ENCODE data around the gene TFAM.
"Not testable (repeated sequence)": the region's sequence is repeated elsewhere in the genome, so short reads cannot be mapped to it uniquely, and the experiment has no call there.

Gene TFAM

GRCh38 chr10:58400609-58401008 lies 15.4 kb downstream of the TFAM start:
- no peak for DNase-seq (ENCODE audit: extremely low read depth, low read depth)
- no peak for TF ChIP-seq CTCF (IDR thresholded peaks at IDR 0.05; ENCODE audit: low read depth, low read length, missing control alignments)
- H3K4me3 ChIP-seq (replicated peaks; ENCODE audit: low read depth, low read length): no peak overlapping the region

GRCh38 chr10:58404001-58404400 lies 18.8 kb downstream of the TFAM start:
- no peak overlapping the region for H3K4me3 ChIP-seq (replicated peaks; ENCODE audit: low read depth, low read length)
- no peak for DNase-seq (ENCODE audit: extremely low read depth, low read depth)
- no peak for TF ChIP-seq CTCF (IDR thresholded peaks at IDR 0.05; ENCODE audit: low read depth, low read length, missing control alignments)

GRCh38 chr10:58409956-58410610 lies 24.9 kb downstream of the TFAM start:
- DNase-seq (ENCODE audit: extremely low read depth, low read depth): no peak
- H3K4me3 ChIP-seq (replicated peaks; ENCODE audit: low read depth, low read length): no peak overlapping the region
- TF ChIP-seq CTCF (IDR thresholded peaks at IDR 0.05; ENCODE audit: low read depth, low read length, missing control alignments): no peak

GRCh38 chr10:58412502-58412961 lies 27.3 kb downstream of the TFAM start:
- TF ChIP-seq CTCF (IDR thresholded peaks at IDR 0.05; ENCODE audit: low read depth, low read length, missing control alignments): peak; percentile 18
- no peak for DNase-seq (ENCODE audit: extremely low read depth, low read depth)

GRCh38 chr10:58414270-58415041 lies 29.2 kb downstream of the TFAM start:
- peak; percentile 63 for DNase-seq (ENCODE audit: extremely low read depth, low read depth)
- no peak overlapping the region for H3K4me3 ChIP-seq (replicated peaks; ENCODE audit: low read depth, low read length)
- peak; percentile 43 for TF ChIP-seq CTCF (IDR thresholded peaks at IDR 0.05; ENCODE audit: low read depth, low read length, missing control alignments)

More at GRCh38 chr10:58412502-58412961, 27.3 kb downstream of the TFAM start:
- no peak overlapping the region for H3K4me3 ChIP-seq (replicated peaks; ENCODE audit: low read depth, low read length)

- TF ChIP-seq CTCF (IDR thresholded peaks at IDR 0.05; ENCODE audit: low read depth, low read length, missing control alignments): no peak
- no peak overlapping the region for H3K4me3 ChIP-seq (replicated peaks; ENCODE audit: low read depth, low read length)
- no peak for DNase-seq (ENCODE audit: extremely low read depth, low read depth)
Observed at GRCh38 chr10:58415757-58416156, 30.5 kb downstream of the TFAM start.

- H3K4me3 ChIP-seq (replicated peaks; ENCODE audit: low read depth, low read length): not testable (repeated sequence)
Observed at GRCh38 chr10:58417902-58418301, 32.7 kb downstream of the TFAM start.

More at GRCh38 chr10:58417902-58418301, 32.7 kb downstream of the TFAM start:
- DNase-seq (ENCODE audit: extremely low read depth, low read depth): not testable (repeated sequence)

Measured in HFF-Myc (cell line).